Measurements from ENCODE around the gene ZNF445. TPM values are rescaled to one million over a fixed set of nuclear protein-coding genes. Genes with fewer than 3 reads are reported as not detected.

Gene ZNF445
- total and polyA plus RNA-seq, 2 donors (not counting 3 experiments of a cell fraction or from before 2014, with no cell fraction given): 2.3 to 17.8 TPM

DNA sequence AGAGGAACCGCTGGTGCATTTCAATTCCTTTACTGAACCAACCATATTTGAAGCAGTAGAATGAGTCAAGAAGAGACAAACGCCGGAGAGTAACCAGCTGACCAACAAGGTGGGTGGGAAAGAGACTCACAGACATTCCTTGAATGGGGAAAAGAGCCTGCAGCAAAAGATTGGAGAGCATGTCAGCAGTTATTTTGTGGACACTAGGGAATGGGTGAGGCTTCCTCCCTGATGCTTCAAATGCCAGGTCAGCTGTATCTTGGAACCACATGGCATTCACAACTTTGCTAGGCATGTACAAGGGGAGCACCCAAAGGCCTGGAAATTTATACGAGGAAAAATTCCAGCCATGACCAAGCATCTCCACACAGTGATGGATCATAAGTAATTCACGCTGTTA lies 47.6 kb upstream of the ZNF445 start:
- Histone ChIP-seq H3K27me3 (ENCODE audit: control insufficient read depth in 2 of 2, insufficient read depth in 2 of 2, low read length in 2 of 2) (peaks cover 2% of the 10 kb centered on the region in 2 experiments), H2AFZ (ENCODE audit: low read depth, low read length) (no peak overlapping the region), H3K4me1 (ENCODE audit: control insufficient read depth, extremely low read depth, insufficient read depth, low read length) (no peaks in the 10 kb centered on the region), H3K36me3 (ENCODE audit: control insufficient read depth in 2 of 2, extremely low read depth in 1 of 2, insufficient read depth in 2 of 2, low read length in 2 of 2) (no peaks in the 10 kb centered on the region), H4K20me1 (replicated peaks; ENCODE audit: control insufficient read depth, extremely low read depth, insufficient read depth, low read length) (no peaks in the 10 kb centered on the region), H3K9ac (replicated peaks; ENCODE audit: extremely low read depth, insufficient read depth, low read length) (no peak overlapping the region), H3K4me3 (replicated peaks in 1 of 3; ENCODE audit: insufficient read depth in 1 of 3, low read depth in 1 of 3, low read length in 3 of 3) (no peak overlapping the region), H3K79me2 (ENCODE audit: control insufficient read depth, insufficient read depth, low read length) (no peaks in the 10 kb centered on the region), H3K9me3 (replicated peaks; ENCODE audit: control insufficient read depth, insufficient read depth, low read length) (no peaks in the 10 kb centered on the region), H3K9me1 (replicated peaks; ENCODE audit: control insufficient read depth, extremely low read depth, insufficient read depth, low read length) (no peaks in the 10 kb centered on the region), H3K27ac (ENCODE audit: insufficient read depth, low read depth, low read length) (no peak overlapping the region), H3K4me2 (ENCODE audit: insufficient read depth, low read length) (no peak overlapping the region)
- POLR2A ChIA-PET: no interaction called here
- FAIRE-seq (no peak), DNase-seq (ENCODE audit: low read depth, low spot score) (no peak)
- intact Hi-C loops (cut with micrococcal nuclease) (no loop called here), dilution Hi-C loops (cut with MboI; ENCODE audit: extremely low pct_ligation_motif_present, low sequenced_read_pairs) (no loop called here)
- TF ChIP-seq JUN (IDR thresholded peaks at IDR 0.05; ENCODE audit: borderline replicate concordance, insufficient read depth, insufficient read length, low read depth): no peak
- TF ChIP-seq, protein P1, sequence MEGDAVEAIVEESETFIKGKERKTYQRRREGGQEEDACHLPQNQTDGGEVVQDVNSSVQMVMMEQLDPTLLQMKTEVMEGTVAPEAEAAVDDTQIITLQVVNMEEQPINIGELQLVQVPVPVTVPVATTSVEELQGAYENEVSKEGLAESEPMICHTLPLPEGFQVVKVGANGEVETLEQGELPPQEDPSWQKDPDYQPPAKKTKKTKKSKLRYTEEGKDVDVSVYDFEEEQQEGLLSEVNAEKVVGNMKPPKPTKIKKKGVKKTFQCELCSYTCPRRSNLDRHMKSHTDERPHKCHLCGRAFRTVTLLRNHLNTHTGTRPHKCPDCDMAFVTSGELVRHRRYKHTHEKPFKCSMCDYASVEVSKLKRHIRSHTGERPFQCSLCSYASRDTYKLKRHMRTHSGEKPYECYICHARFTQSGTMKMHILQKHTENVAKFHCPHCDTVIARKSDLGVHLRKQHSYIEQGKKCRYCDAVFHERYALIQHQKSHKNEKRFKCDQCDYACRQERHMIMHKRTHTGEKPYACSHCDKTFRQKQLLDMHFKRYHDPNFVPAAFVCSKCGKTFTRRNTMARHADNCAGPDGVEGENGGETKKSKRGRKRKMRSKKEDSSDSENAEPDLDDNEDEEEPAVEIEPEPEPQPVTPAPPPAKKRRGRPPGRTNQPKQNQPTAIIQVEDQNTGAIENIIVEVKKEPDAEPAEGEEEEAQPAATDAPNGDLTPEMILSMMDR (IDR thresholded peaks at IDR 0.05; ENCODE audit: extremely low read depth in 1 of 2, insufficient read depth in 1 of 2, low read depth in 1 of 2, low read length in 2 of 2): no peak
- TF ChIP-seq EZH2 (IDR thresholded peaks at IDR 0.05; ENCODE audit: borderline replicate concordance, low read depth, low read length, severe bottlenecking): no peak
- TF ChIP-seq, protein P2, sequence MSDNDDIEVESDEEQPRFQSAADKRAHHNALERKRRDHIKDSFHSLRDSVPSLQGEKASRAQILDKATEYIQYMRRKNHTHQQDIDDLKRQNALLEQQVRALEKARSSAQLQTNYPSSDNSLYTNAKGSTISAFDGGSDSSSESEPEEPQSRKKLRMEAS (IDR thresholded peaks at IDR 0.05; ENCODE audit: insufficient read depth, insufficient read length): no peak
- no peak for TF ChIP-seq POLR2A (IDR thresholded peaks at IDR 0.05; ENCODE audit: low read depth, low read length)
- TF ChIP-seq GATA2 (IDR thresholded peaks at IDR 0.05; ENCODE audit: insufficient read depth, insufficient read length, low read depth, low read length): no peak
- no peak for TF ChIP-seq FOS (IDR thresholded peaks at IDR 0.05; ENCODE audit: borderline replicate concordance, insufficient read depth, low read length)
- no peak for TF ChIP-seq POLR2AphosphoS5 (IDR thresholded peaks at IDR 0.05; ENCODE audit: insufficient read depth, low read depth, low read length)
- TF ChIP-seq MYC (IDR thresholded peaks at IDR 0.05; ENCODE audit: low read depth, low read length): no peak
- BruUV-seq (replicated peaks): no TSS peak
- CTCF ChIA-PET: no interaction called here

All from endothelial cell of umbilical vein (primary cell).